ENCODE data around the gene TEC. TPM values are rescaled to one million over a fixed set of nuclear protein-coding genes. Genes with fewer than 3 reads are reported as not detected.
A peak's percentile ranks its signal among the peaks of the same experiment; 100 is the strongest.

The TEC gene
- total and polyA plus RNA-seq, 9 of the 15 experiments (the other 6 are each of a cell fraction or from before 2014, with no cell fraction given) = 5.3 to 14.7 (median 8.8) TPM

DNA sequence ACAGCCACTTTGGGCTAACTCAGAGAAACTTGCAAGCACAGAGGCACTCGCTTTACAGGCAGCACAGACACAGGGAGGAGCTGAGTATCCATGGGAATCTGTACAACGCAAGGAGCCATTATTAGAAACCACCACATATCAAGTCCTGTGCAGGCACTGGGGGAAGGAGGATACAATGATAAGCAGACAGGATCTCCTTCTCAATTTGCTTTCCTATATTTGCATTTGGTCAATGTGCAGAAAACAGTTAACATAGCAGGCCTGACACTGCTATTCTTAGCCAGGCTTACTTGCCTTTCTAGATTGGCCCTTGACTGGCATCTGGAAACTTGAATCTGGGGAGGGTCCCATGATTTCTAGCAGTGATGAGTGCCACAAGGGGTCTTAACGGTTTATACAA is 65.8 kb downstream of the TEC start (continued):
- TF ChIP-seq, protein P1, sequence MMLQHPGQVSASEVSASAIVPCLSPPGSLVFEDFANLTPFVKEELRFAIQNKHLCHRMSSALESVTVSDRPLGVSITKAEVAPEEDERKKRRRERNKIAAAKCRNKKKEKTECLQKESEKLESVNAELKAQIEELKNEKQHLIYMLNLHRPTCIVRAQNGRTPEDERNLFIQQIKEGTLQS (IDR thresholded peaks at IDR 0.05) = no peak; the same call in 1 of the 2 replicates
- TF ChIP-seq, protein P1 (CRISPR knock-in tag; conservative IDR thresholded peaks at IDR 0.05) = 0 out of 2 replicates have a peak, but pooled peaks have one; percentile 48
- TF ChIP-seq, protein P2, sequence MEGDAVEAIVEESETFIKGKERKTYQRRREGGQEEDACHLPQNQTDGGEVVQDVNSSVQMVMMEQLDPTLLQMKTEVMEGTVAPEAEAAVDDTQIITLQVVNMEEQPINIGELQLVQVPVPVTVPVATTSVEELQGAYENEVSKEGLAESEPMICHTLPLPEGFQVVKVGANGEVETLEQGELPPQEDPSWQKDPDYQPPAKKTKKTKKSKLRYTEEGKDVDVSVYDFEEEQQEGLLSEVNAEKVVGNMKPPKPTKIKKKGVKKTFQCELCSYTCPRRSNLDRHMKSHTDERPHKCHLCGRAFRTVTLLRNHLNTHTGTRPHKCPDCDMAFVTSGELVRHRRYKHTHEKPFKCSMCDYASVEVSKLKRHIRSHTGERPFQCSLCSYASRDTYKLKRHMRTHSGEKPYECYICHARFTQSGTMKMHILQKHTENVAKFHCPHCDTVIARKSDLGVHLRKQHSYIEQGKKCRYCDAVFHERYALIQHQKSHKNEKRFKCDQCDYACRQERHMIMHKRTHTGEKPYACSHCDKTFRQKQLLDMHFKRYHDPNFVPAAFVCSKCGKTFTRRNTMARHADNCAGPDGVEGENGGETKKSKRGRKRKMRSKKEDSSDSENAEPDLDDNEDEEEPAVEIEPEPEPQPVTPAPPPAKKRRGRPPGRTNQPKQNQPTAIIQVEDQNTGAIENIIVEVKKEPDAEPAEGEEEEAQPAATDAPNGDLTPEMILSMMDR (IDR thresholded peaks at IDR 0.05 in 2 of 3, conservative IDR thresholded peaks at IDR 0.05 in 1 of 3; ENCODE audit: insufficient read depth in 2 of 3, low read depth in 1 of 3, low read length in 3 of 3) = peak in 2 of 3 experiments; percentile 10 to 36; a peak in 2 of 6 replicates
- TF ChIP-seq HLTF (IDR thresholded peaks at IDR 0.05) (peak; percentile 65; the same call in 1 of the 2 replicates), ASH1L (IDR thresholded peaks at IDR 0.05; ENCODE audit: borderline replicate concordance, low read depth, partially characterized antibody) (no peak), SRF (CRISPR knock-in tag; IDR thresholded peaks at IDR 0.05) (peak in 1 of 2 experiments; percentile 53; a peak in 1 of 4 replicates), ZNF551 (CRISPR knock-in tag; IDR thresholded peaks at IDR 0.05) (no peak), SOX6 (IDR thresholded peaks at IDR 0.05) (peak; percentile 96), ZNF24 (IDR thresholded peaks at IDR 0.05) (peak; percentile 59; the same call in 1 of the 2 replicates), TRIM28 (IDR thresholded peaks at IDR 0.05) (no peak), HMG20B (CRISPR knock-in tag; IDR thresholded peaks at IDR 0.05) (no peak), DDX20 (tag; IDR thresholded peaks at IDR 0.05; ENCODE audit: low read depth) (no peak), ETV5 (CRISPR knock-in tag; IDR thresholded peaks at IDR 0.05; ENCODE audit: low read depth) (peak; percentile 74; the same call in 1 of the 2 replicates), SMAD1 (IDR thresholded peaks at IDR 0.05; ENCODE audit: low read depth, low read length, partially characterized antibody) (peak; percentile 94), CCAR2 (IDR thresholded peaks at IDR 0.05; ENCODE audit: low read depth, low read length) (no peak), CREBBP (IDR thresholded peaks at IDR 0.05; ENCODE audit: low read depth, low read length) (no peak), HDAC2 (IDR thresholded peaks at IDR 0.05) (peak; percentile 91), RFX7 (CRISPR knock-in tag; IDR thresholded peaks at IDR 0.05) (no peak), ADNP (tag; IDR thresholded peaks at IDR 0.05) (no peak), MBD2 (IDR thresholded peaks at IDR 0.05; ENCODE audit: borderline replicate concordance, low read depth) (peak; percentile 73), PTRF (tag; IDR thresholded peaks at IDR 0.05) (no peak)
- TF ChIP-seq, protein P3, sequence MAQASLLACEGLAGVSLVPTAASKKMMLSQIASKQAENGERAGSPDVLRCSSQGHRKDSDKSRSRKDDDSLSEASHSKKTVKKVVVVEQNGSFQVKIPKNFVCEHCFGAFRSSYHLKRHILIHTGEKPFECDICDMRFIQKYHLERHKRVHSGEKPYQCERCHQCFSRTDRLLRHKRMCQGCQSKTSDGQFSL (CRISPR knock-in tag; IDR thresholded peaks at IDR 0.05) = no peak
- TF ChIP-seq, protein P3 (tag; IDR thresholded peaks at IDR 0.05) = no peak
- TF ChIP-seq, protein P4, sequence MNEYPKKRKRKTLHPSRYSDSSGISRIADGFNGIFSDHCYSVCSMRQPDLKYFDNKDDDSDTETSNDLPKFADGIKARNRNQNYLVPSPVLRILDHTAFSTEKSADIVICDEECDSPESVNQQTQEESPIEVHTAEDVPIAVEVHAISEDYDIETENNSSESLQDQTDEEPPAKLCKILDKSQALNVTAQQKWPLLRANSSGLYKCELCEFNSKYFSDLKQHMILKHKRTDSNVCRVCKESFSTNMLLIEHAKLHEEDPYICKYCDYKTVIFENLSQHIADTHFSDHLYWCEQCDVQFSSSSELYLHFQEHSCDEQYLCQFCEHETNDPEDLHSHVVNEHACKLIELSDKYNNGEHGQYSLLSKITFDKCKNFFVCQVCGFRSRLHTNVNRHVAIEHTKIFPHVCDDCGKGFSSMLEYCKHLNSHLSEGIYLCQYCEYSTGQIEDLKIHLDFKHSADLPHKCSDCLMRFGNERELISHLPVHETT (CRISPR knock-in tag; conservative IDR thresholded peaks at IDR 0.05 in 1 of 2, IDR thresholded peaks at IDR 0.05 in 1 of 2) = peak in 1 of 2 experiments; percentile 74; a peak in 2 of 4 replicates

All from K562 (cell line).